K562 (cell line): Measurements from ENCODE around the gene ABCC1. TPM values are rescaled to one million over a fixed set of nuclear protein-coding genes. Genes with fewer than 3 reads are reported as not detected.
A peak's percentile ranks its signal among the peaks of the same experiment; 100 is the strongest.

Experiments
- ATAC-seq: fragments of 200-7000 bp; cut with Tn5 transposase; 3 replicates; pipeline ENCODE4 v1.9.1; 2020; ENCODE audit warnings: moderate library complexity
- BruUV-seq: library from RNA; stranded (reverse); fragments of 400-500 nt; replicated peaks from 2 replicates; lab custom pipeline; 2021; lab: Mats Ljungman, UMichigan
- CTCF ChIA-PET: fragments of 300-600 bp; formaldehyde crosslinking; extraction: SDS; loops from one replicate; lab custom pipeline; 2021; ENCODE audit warnings: low intra/inter-chr PET ratio; lab: Yijun Ruan, JAX
- POLR2A ChIA-PET: fragments of 300-600, 350-650 bp; sonication (Branson Sonifier 250); formaldehyde crosslinking; extraction: SDS; loops from one replicate; lab custom pipeline; 2021; ENCODE audit warnings: antibody characterized with exemption, inconsistent platforms; lab: Yijun Ruan, JAX
- DNase-seq, 4 experiments: peaks; one replicate each; pipeline versions ENCODE4 v3.0.0 to v3.0.0-alpha.2; 2011 to 2018; ENCODE audit warnings: low spot score in 3 of 4, mixed read lengths in 3 of 4; ENCODE audit errors: extremely low read depth in 1 of 4
- FAIRE-seq: peaks from 2 replicates; lab custom pipeline; 2011; peaks lifted over from hg19 to GRCh38; lab: Jason Lieb, UNC
- H2AFZ ChIP-seq: 2 replicates; pipeline ENCODE4 v1.6.0; 2011; ENCODE audit warnings: low read depth, low read length, control low read depth, inconsistent platforms
- H3K27ac ChIP-seq: fragments of 200-600 bp; 3 replicates; pipeline ENCODE4 v1.8.0; 2011; ENCODE audit warnings: low read depth, mild to moderate bottlenecking, control low read depth, inconsistent platforms, low read length, moderate library complexity, mixed read lengths; ENCODE audit errors: extremely low read depth
- H3K27me3 ChIP-seq, 2 experiments: fragments of 300-600 bp in 1 of 2; 2 replicates in 1 of 2; 3 replicates in 1 of 2; pipeline versions ENCODE4 v1.6.0 to v1.8.0; 2011; ENCODE audit warnings: inconsistent platforms in 2 of 2, low read length in 2 of 2, mild to moderate bottlenecking in 1 of 2, mixed read lengths in 1 of 2, moderate library complexity in 1 of 2; ENCODE audit not compliant: control insufficient read depth in 2 of 2, insufficient read depth in 2 of 2
- H3K36me3 ChIP-seq: fragments of 300-600 bp; 3 replicates; pipeline ENCODE4 v1.8.0; 2011; ENCODE audit warnings: mild to moderate bottlenecking, low read length, inconsistent platforms; ENCODE audit not compliant: control insufficient read depth, insufficient read depth
- H3K4me1 ChIP-seq, 2 experiments: fragments of 200-600 bp in 1 of 2; replicated peaks in 1 of 2; 2 replicates in 1 of 2; 3 replicates in 1 of 2; pipeline versions ENCODE4 v1.5.1 to v1.8.0; 2011; ENCODE audit warnings: inconsistent platforms in 2 of 2, low read length in 2 of 2, mild to moderate bottlenecking in 1 of 2, mixed read lengths in 1 of 2, moderate library complexity in 1 of 2; ENCODE audit not compliant: control insufficient read depth in 2 of 2, insufficient read depth in 2 of 2
- H3K4me2 ChIP-seq: 2 replicates; pipeline ENCODE4 v1.6.1; 2011; ENCODE audit warnings: low read length, control low read depth, inconsistent platforms, mixed read lengths; ENCODE audit not compliant: insufficient read depth
- H3K4me3 ChIP-seq: fragments of 200-600 bp; sonication (generic), shearing (Covaris generic); 2 replicates; pipeline ENCODE4 v1.5.1; 2016; ENCODE audit warnings: control low read depth, inconsistent platforms
- H3K79me2 ChIP-seq: fragments of 200-600 bp; 3 replicates; pipeline ENCODE4 v1.8.0; 2011; ENCODE audit warnings: low read length, inconsistent platforms; ENCODE audit not compliant: control insufficient read depth, insufficient read depth
- H3K9ac ChIP-seq, 2 experiments: 2 replicates each; pipeline versions ENCODE4 v1.6.0 to v1.6.1; 2011; ENCODE audit warnings: low read depth in 2 of 2, low read length in 2 of 2, control low read depth in 1 of 2, inconsistent platforms in 1 of 2, mild to moderate bottlenecking in 1 of 2, mixed read lengths in 1 of 2; ENCODE audit not compliant: insufficient read depth in 1 of 2
- H3K9me1 ChIP-seq: one replicate; pipeline ENCODE4 v1.6.0; 2011; ENCODE audit warnings: inconsistent platforms, mild to moderate bottlenecking, low read length, moderate library complexity; ENCODE audit not compliant: control insufficient read depth, insufficient read depth
- H3K9me3 ChIP-seq: replicated peaks from 2 replicates; pipeline ENCODE4 v1.5.1; 2011; ENCODE audit warnings: low read depth, low read length, inconsistent platforms; ENCODE audit not compliant: control insufficient read depth, insufficient read depth
- H4K20me1 ChIP-seq: replicated peaks from 2 replicates; pipeline ENCODE4 v1.6.1; 2011; ENCODE audit warnings: low read length, inconsistent platforms, mixed read lengths; ENCODE audit not compliant: control insufficient read depth, insufficient read depth
- ARHGAP35 ChIP-seq: fragments of 450-650 bp; IDR thresholded peaks from 2 replicates; pipeline ENCODE4 v1.6.1; 2018; ENCODE audit not compliant: partially characterized antibody
- CHD2 ChIP-seq: IDR thresholded peaks from 2 replicates; pipeline ENCODE4 v1.6.1; 2011; ENCODE audit warnings: low read depth, low read length
- CXXC5 ChIP-seq: fragments of 250-450 bp; sonication (Bioruptor Pico); IDR thresholded peaks from 2 replicates; pipeline ENCODE4 v1.8.0; 2022; ENCODE audit warnings: inconsistent platforms, mild to moderate bottlenecking, moderate library complexity
- ETV6 ChIP-seq, 3 experiments: fragments of 150-350 bp in 1 of 3; sonication (generic) in 1 of 3; formaldehyde crosslinking in 1 of 3; IDR thresholded peaks; 2 replicates each; pipeline versions ENCODE4 v1.6.1 to v1.8.0; 2014 to 2022; ENCODE audit warnings: borderline replicate concordance in 2 of 3, low read depth in 2 of 3, antibody characterized with exemption in 1 of 3, low read length in 1 of 3, mild to moderate bottlenecking in 1 of 3, missing genetic modification reagents in 1 of 3
- ID3 ChIP-seq, 2 experiments: fragments of 250-450 bp in 1 of 2; fragments of 450-650 bp in 1 of 2; sonication (Bioruptor Pico) in 1 of 2; IDR thresholded peaks; 2 replicates each; pipeline versions ENCODE4 v1.6.1 to v1.8.0; 2016 to 2021; ENCODE audit warnings: mild to moderate bottlenecking in 2 of 2, moderate library complexity in 2 of 2, missing compliant biosample characterization in 1 of 2, missing genetic modification characterization in 1 of 2
- TEAD2 ChIP-seq: fragments of 450-650 bp; IDR thresholded peaks from 2 replicates; pipeline ENCODE4 v1.6.1; 2016; ENCODE audit warnings: missing genetic modification characterization, control low read depth, missing compliant biosample characterization
- ZNF431 ChIP-seq: sonication (generic); formaldehyde crosslinking; IDR thresholded peaks from 2 replicates; pipeline ENCODE4 v1.8.0; 2022; ENCODE audit warnings: mild to moderate bottlenecking, missing genetic modification reagents
- ZSCAN29 ChIP-seq: fragments of 450-650 bp; IDR thresholded peaks from 2 replicates; pipeline ENCODE4 v1.6.1; 2017
- WGBS: fragments of 100-300 bp; shearing (Covaris generic); methylation state at CpG from one replicate; pipeline ENCODE4 v1.1.6; 2016; ENCODE audit warnings: low coverage, mixed read lengths; ENCODE audit not compliant: insufficient coverage; ENCODE audit errors: missing lambda C conversion rate; 5-methylcytosine and 5-hydroxymethylcytosine counted together
- in situ Hi-C: fragments of 300-500 bp; cut with MboI; formaldehyde crosslinking; loops from 4 replicates; pipeline ENCODE4 v1.15.0; 2018; ENCODE audit warnings: inconsistent platforms, mixed read lengths
- intact Hi-C: fragments of 100-400 bp; cut with micrococcal nuclease; formaldehyde crosslinking; loops from 2 replicates; pipeline ENCODE4 v1.14.2; 2022
- polyA plus RNA-seq, 8 experiments: library from polyadenylated mRNA; depleted of rRNA in 4 of 8; stranded (reverse) in 5 of 8; unstranded in 3 of 8; fragments of >200 nt; fragmentation: Nextera tagmentation in 2 of 8; fragmentation: Illumina TruSeq in 1 of 8; extraction: Ambion mirVana in 2 of 8; extraction: Trizol in 1 of 8; gene quantifications; 2 replicates each; pipeline versions ENCODE4 v1.2.1 to v1.2.3, GENCODE V29; 2011 to 2014; ENCODE audit warnings: inconsistent platforms in 1 of 8, missing spikeins in 1 of 8
- total RNA-seq, 7 experiments: library from RNA; depleted of rRNA in 6 of 7; stranded (reverse); fragments of >200 nt in 6 of 7; fragmentation: Illumina TruSeq in 2 of 7; extraction: Trizol in 2 of 7; gene quantifications; 2 replicates each; pipeline versions ENCODE4 v1.2.1 to v1.2.3, GENCODE V29; 2011 to 2021; ENCODE audit warnings: low replicate concordance in 1 of 7

Gene ABCC1
- total and polyA plus RNA-seq, 9 of the 15 experiments (the other 6 are each of a cell fraction or from before 2014, with no cell fraction given) = 3.9 to 41.6 (median 10.0) TPM

- Histone ChIP-seq H3K9ac (peak overlapping the region in 1 of 2 experiments; percentile 48; a peak in 2 of 4 replicates), H3K4me3 (no peak overlapping the region), H3K27me3 (no peaks in the 10 kb centered on the region), H3K27ac (peak overlapping the region; percentile 100; the same call in 2 of the 3 replicates), H3K36me3 (peaks cover 65% of the 10 kb centered on the region; the same call in 2 of the 3 replicates), H4K20me1 (no peaks in the 10 kb centered on the region), H3K9me3 (no peaks in the 10 kb centered on the region), H3K79me2 (peaks cover 10% of the 10 kb centered on the region), H3K4me2 (peak overlapping the region; percentile 93), H3K4me1 (peaks cover 43 to 50% of the 10 kb centered on the region in 2 experiments), H2AFZ (no peak overlapping the region), H3K9me1 (no peaks in the 10 kb centered on the region)
- no TSS peak for BruUV-seq
- POLR2A ChIA-PET = interaction anchor here (0.6 to 2.5 kb wide), 12 partner anchors 9 to 1502 kb away, joined by 3 to 26 read pairs (median 4); partner anchors contain the start of gene CEP20
- TF ChIP-seq ZNF431 (CRISPR knock-in tag) (0 out of 2 replicates have a peak, but pooled peaks have one; percentile 17), TEAD2 (0 out of 2 replicates have a peak, but pooled peaks have one; percentile 13), ID3 (CRISPR knock-in tag; IDR thresholded peaks at IDR 0.05) (no peak), ID3 (tag; IDR thresholded peaks at IDR 0.05) (0 out of 2 replicates have a peak, but pooled peaks have one; percentile 19), ZSCAN29 (peak; percentile 80), CXXC5 (CRISPR knock-in tag) (no peak), CHD2 (no peak), ARHGAP35 (peak; percentile 61), ETV6 (IDR thresholded peaks at IDR 0.05; ENCODE audit: borderline replicate concordance in 1 of 2, low read depth in 2 of 2, low read length in 1 of 2) (0 out of 4 replicates have a peak, but pooled peaks of 1 of the 2 experiments have one; percentile 13), ETV6 (CRISPR knock-in tag; IDR thresholded peaks at IDR 0.05; ENCODE audit: borderline replicate concordance) (no peak)
- 42% methylated on average over 9 of the region's 9 CpGs for WGBS
- in situ Hi-C loops = no loop called here
- CTCF ChIA-PET = no interaction called here
- intact Hi-C loops = no loop called here
- no peak for FAIRE-seq
- no peak for DNase-seq
- ATAC-seq = no peak
Measured at GRCh38 chr16:16021646-16021987, 72.2 kb downstream of the ABCC1 start.
